IPS-18c (cell line): ENCODE results near the gene PROX2.

Experiments
- H3K4me3 ChIP-seq: 2 replicates; pipeline ENCODE4 v1.7.0; 2013; ENCODE audit warnings: low read depth, mild to moderate bottlenecking, low read length, moderate library complexity; ENCODE audit not compliant: insufficient read depth
- H3K9me3 ChIP-seq: one replicate; pipeline ENCODE4 v1.6.1; 2013; ENCODE audit warnings: mild to moderate bottlenecking, low read length, moderate library complexity; ENCODE audit not compliant: control insufficient read depth, insufficient read depth

The PROX2 gene

GRCh38 chr14:74836251-74836960 lies 39.5 kb downstream of the PROX2 start:
- no peak overlapping the region for H3K4me3 ChIP-seq

GRCh38 chr14:74835645-74836250 lies 40.2 kb downstream of the PROX2 start:
- Histone ChIP-seq H3K9me3 (no peaks in the 10 kb centered on the region), H3K4me3 (no peak overlapping the region)

More at GRCh38 chr14:74836251-74836960, 39.5 kb downstream of the PROX2 start:
- H3K9me3 ChIP-seq: no peaks in the 10 kb centered on the region

- H3K4me3 ChIP-seq: no peak overlapping the region
Observed at GRCh38 chr14:74834692-74835392, 41.1 kb downstream of the PROX2 start.

GRCh38 chr14:74832849-74833248 lies 43.1 kb downstream of the PROX2 start:
- Histone ChIP-seq H3K9me3 (no peaks in the 10 kb centered on the region), H3K4me3 (no peak overlapping the region)

More at GRCh38 chr14:74834692-74835392, 41.1 kb downstream of the PROX2 start:
- H3K9me3 ChIP-seq: no peaks in the 10 kb centered on the region

GRCh38 chr14:74829251-74829650 lies 46.7 kb downstream of the PROX2 start:
- Histone ChIP-seq H3K9me3 (no peaks in the 10 kb centered on the region), H3K4me3 (no peak overlapping the region)

- H3K9me3 ChIP-seq: no peaks in the 10 kb centered on the region
Observed at GRCh38 chr14:74826574-74826973, 49.4 kb downstream of the PROX2 start.

More at GRCh38 chr14:74826574-74826973, 49.4 kb downstream of the PROX2 start:
- H3K4me3 ChIP-seq: no peak overlapping the region
